MM.1S (cell line): ENCODE data around the gene SGMS1.

Source experiments
- DNase-seq: peaks from one replicate; pipeline ENCODE4 v3.0.0-alpha.2; 2015
- H2AFZ ChIP-seq: fragments of 300-600 bp; sonication (generic); 2 replicates; pipeline ENCODE4 v1.6.0; 2016; ENCODE audit warnings: antibody characterized with exemption, low read length
- H3F3A ChIP-seq: fragments of 300-600 bp; sonication (generic); 2 replicates; pipeline ENCODE4 v1.6.1; 2016; ENCODE audit warnings: mild to moderate bottlenecking, antibody characterized with exemption, low read length, moderate library complexity, mixed read lengths; ENCODE audit not compliant: insufficient read depth
- H3K27ac ChIP-seq: fragments of 300-600 bp; sonication (generic); 2 replicates; pipeline ENCODE4 v1.5.1; 2016; ENCODE audit warnings: mild to moderate bottlenecking, low read length
- H3K27me3 ChIP-seq: fragments of 300-600 bp; sonication (generic); replicated peaks from 2 replicates; pipeline ENCODE4 v1.6.0; 2016; ENCODE audit warnings: low read length; ENCODE audit not compliant: insufficient read depth
- H3K36me3 ChIP-seq: fragments of 300-600 bp; sonication (generic); replicated peaks from 2 replicates; pipeline ENCODE4 v1.6.1; 2016; ENCODE audit warnings: mild to moderate bottlenecking, low read length, mixed read lengths; ENCODE audit not compliant: insufficient read depth
- H3K4me1 ChIP-seq: fragments of 300-600 bp; sonication (generic); 2 replicates; pipeline ENCODE4 v1.6.1; 2016; ENCODE audit warnings: low read length, mixed read lengths
- H3K4me2 ChIP-seq: fragments of 300-600 bp; sonication (generic); 2 replicates; pipeline ENCODE4 v1.6.0; 2016; ENCODE audit warnings: low read depth, low read length
- H3K4me3 ChIP-seq: fragments of 300-600 bp; sonication (generic); 2 replicates; pipeline ENCODE4 v1.5.1; 2016; ENCODE audit warnings: low read length, mixed read lengths
- H3K79me2 ChIP-seq: fragments of 300-600 bp; sonication (generic); 2 replicates; pipeline ENCODE4 v1.6.1; 2016; ENCODE audit warnings: mixed run types, low read length, mixed read lengths
- H3K9ac ChIP-seq: fragments of 300-600 bp; sonication (generic); 2 replicates; pipeline ENCODE4 v1.6.1; 2016; ENCODE audit warnings: low read length, mixed read lengths
- H3K9me2 ChIP-seq: fragments of 300-600 bp; sonication (generic); replicated peaks from 2 replicates; pipeline ENCODE4 v1.6.1; 2016; ENCODE audit warnings: mild to moderate bottlenecking, low read length, mixed read lengths; ENCODE audit not compliant: insufficient read depth
- H3K9me3 ChIP-seq: fragments of 300-600 bp; sonication (generic); replicated peaks from 2 replicates; pipeline ENCODE4 v1.6.1; 2016; ENCODE audit warnings: mild to moderate bottlenecking, low read length, mixed read lengths; ENCODE audit not compliant: insufficient read depth
- H4K20me1 ChIP-seq: fragments of 300-600 bp; sonication (generic); 2 replicates; pipeline ENCODE4 v1.6.1; 2016; ENCODE audit warnings: mild to moderate bottlenecking, low read length, moderate library complexity, mixed read lengths; ENCODE audit not compliant: insufficient read depth
- EZH2 ChIP-seq: fragments of 300-600 bp; sonication (generic); optimal IDR thresholded peaks from 2 replicates; pipeline ENCODE3; 2017; ENCODE audit warnings: low read depth, mild to moderate bottlenecking, antibody characterized with exemption, low read length, mixed read lengths
- EZH2phosphoT487 ChIP-seq: fragments of 300-600 bp; sonication (generic); IDR thresholded peaks from 2 replicates; pipeline ENCODE4 v1.6.1; 2018; ENCODE audit warnings: antibody characterized with exemption, low read length
- TF ChIP-seq, protein P1 (sequence below): fragments of 300-600 bp; sonication (generic); IDR thresholded peaks from 2 replicates; pipeline ENCODE4 v1.5.1; 2016; ENCODE audit warnings: antibody characterized with exemption, low read length, mixed read lengths

Gene SGMS1

DNA sequence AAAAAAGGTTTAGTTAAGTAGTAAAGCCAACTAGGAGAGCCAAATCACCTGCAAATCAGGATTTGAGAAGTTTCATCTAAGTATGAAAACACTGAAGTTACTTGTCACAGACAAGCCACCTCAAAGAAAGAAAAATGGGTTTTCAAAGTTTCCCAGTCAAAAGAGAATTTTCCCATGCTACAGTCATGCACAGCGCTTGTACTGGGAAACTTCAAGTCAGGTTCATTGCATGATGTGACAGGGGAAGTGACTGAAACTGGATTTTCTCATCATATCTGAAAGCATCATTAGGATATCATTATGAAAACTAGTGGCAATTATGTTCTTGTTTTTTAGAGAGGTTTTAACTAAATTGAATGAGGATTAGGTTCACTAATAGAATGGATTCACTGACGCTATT, 167.0 kb downstream of the SGMS1 start:
- H3K4me3 ChIP-seq: no peak overlapping the region
- no peaks in the 10 kb centered on the region for H3K36me3 ChIP-seq
- H3F3A ChIP-seq: no peaks in the 10 kb centered on the region
- no peaks in the 10 kb centered on the region for H3K27me3 ChIP-seq
- TF ChIP-seq, protein P1, sequence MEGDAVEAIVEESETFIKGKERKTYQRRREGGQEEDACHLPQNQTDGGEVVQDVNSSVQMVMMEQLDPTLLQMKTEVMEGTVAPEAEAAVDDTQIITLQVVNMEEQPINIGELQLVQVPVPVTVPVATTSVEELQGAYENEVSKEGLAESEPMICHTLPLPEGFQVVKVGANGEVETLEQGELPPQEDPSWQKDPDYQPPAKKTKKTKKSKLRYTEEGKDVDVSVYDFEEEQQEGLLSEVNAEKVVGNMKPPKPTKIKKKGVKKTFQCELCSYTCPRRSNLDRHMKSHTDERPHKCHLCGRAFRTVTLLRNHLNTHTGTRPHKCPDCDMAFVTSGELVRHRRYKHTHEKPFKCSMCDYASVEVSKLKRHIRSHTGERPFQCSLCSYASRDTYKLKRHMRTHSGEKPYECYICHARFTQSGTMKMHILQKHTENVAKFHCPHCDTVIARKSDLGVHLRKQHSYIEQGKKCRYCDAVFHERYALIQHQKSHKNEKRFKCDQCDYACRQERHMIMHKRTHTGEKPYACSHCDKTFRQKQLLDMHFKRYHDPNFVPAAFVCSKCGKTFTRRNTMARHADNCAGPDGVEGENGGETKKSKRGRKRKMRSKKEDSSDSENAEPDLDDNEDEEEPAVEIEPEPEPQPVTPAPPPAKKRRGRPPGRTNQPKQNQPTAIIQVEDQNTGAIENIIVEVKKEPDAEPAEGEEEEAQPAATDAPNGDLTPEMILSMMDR: no peak
- TF ChIP-seq EZH2phosphoT487: no peak
- no peak for TF ChIP-seq EZH2
- H3K79me2 ChIP-seq: no peaks in the 10 kb centered on the region
- DNase-seq: no peak
- H4K20me1 ChIP-seq: no peaks in the 10 kb centered on the region; the same call in 1 of the 2 replicates
- no peak overlapping the region for H3K27ac ChIP-seq
- H3K9me3 ChIP-seq: no peaks in the 10 kb centered on the region
- H3K4me1 ChIP-seq: no peaks in the 10 kb centered on the region
- H3K9ac ChIP-seq: no peak overlapping the region
- H3K4me2 ChIP-seq: no peak overlapping the region
- H3K9me2 ChIP-seq: no peaks in the 10 kb centered on the region
- H2AFZ ChIP-seq: no peak overlapping the region

DNA sequence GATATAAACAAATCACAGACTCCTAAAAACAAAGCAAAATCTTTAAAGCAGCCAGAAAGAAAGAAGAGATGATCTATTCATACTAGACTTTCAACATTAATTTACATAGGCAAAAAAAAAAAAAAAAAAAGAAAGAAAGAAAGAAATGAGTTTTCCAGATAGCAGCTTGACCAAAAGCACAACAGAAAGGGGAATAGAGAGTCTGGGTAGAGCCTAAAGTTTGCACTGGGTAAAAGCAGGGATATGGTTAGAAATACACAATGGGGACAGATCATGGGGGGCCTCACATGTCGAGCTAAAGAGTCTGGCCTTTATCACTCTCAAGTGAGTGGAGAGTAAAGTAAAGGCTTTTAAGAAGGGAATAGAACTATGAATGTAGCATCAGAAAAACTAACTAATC, 169.8 kb downstream of the SGMS1 start:
- no peaks in the 10 kb centered on the region for H3K4me1 ChIP-seq

DNA sequence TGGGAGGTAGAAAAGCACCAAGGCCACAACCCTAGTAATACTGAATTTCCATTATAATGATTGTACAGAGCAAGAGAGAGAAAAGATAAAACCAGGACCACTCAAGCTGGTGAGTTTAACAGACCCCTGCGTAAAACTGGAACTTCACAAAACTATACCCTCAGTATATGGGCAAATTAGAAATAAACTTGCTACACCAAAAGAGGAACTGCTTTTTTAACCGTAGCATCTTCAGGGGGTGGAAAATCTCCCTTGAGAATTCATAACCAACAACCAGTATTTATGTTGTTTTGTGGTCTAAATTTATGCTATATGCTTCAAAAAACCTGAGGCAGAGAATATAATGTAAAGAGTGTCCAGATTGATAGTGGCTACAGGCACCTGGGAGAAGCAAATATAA, 171.2 kb downstream of the SGMS1 start:
- Histone ChIP-seq H3K27me3 (no peaks in the 10 kb centered on the region), H3K27ac (no peak overlapping the region), H3K4me1 (no peaks in the 10 kb centered on the region), H3K79me2 (no peaks in the 10 kb centered on the region), H3K9ac (no peak overlapping the region), H3F3A (no peaks in the 10 kb centered on the region), H2AFZ (no peak overlapping the region), H4K20me1 (no peaks in the 10 kb centered on the region; the same call in 1 of the 2 replicates), H3K36me3 (no peaks in the 10 kb centered on the region), H3K9me2 (no peaks in the 10 kb centered on the region), H3K4me2 (no peak overlapping the region), H3K4me3 (no peak overlapping the region), H3K9me3 (no peaks in the 10 kb centered on the region)
- no peak for TF ChIP-seq EZH2phosphoT487
- TF ChIP-seq, protein P1: no peak
- TF ChIP-seq EZH2: no peak
- no peak for DNase-seq

More for the DNA sequence above, 169.8 kb downstream of the SGMS1 start:
- H2AFZ ChIP-seq: no peak overlapping the region
- H3K4me2 ChIP-seq: no peak overlapping the region
- no peak overlapping the region for H3K4me3 ChIP-seq
- no peak for DNase-seq
- no peaks in the 10 kb centered on the region for H3K9me2 ChIP-seq
- H3K27me3 ChIP-seq: no peaks in the 10 kb centered on the region
- H4K20me1 ChIP-seq: no peaks in the 10 kb centered on the region; the same call in 1 of the 2 replicates
- H3K9ac ChIP-seq: no peak overlapping the region
- H3K79me2 ChIP-seq: no peaks in the 10 kb centered on the region
- no peak for TF ChIP-seq EZH2phosphoT487
- TF ChIP-seq, protein P1: no peak
- TF ChIP-seq EZH2: no peak
- no peak overlapping the region for H3K27ac ChIP-seq
- H3K9me3 ChIP-seq: no peaks in the 10 kb centered on the region
- H3F3A ChIP-seq: no peaks in the 10 kb centered on the region
- no peaks in the 10 kb centered on the region for H3K36me3 ChIP-seq
